Activated naive CD4-positive, alpha-beta T cell treated with Interleukin-2 at 50 U/mL for 16 hours (primary cell): ENCODE results near the gene NME4.
"Not testable (repeated sequence)": the region's sequence is repeated elsewhere in the genome, so short reads cannot be mapped to it uniquely, and the experiment has no call there.

Experiments used
- DNase-seq: peaks from one replicate; pipeline ENCODE4 v3.0.0-alpha.2; 2020

Gene NME4

DNA sequence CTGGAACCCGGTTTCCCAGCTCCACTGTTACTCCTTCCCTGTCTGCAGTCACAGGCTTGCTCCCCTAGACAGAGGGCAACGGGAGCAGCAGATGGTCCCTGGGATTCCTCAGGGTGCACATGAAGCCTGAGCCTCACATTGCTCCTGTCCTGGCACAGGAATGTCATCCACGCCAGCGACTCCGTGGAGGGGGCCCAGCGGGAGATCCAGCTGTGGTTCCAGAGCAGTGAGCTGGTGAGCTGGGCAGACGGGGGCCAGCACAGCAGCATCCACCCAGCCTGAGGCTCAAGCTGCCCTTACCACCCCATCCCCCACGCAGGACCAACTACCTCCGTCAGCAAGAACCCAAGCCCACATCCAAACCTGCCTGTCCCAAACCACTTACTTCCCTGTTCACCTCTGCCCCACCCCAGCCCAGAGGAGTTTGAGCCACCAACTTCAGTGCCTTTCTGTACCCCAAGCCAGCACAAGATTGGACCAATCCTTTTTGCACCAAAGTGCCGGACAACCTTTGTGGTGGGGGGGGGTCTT, 3.1 kb downstream of the NME4 start:
- no peak for DNase-seq

DNA sequence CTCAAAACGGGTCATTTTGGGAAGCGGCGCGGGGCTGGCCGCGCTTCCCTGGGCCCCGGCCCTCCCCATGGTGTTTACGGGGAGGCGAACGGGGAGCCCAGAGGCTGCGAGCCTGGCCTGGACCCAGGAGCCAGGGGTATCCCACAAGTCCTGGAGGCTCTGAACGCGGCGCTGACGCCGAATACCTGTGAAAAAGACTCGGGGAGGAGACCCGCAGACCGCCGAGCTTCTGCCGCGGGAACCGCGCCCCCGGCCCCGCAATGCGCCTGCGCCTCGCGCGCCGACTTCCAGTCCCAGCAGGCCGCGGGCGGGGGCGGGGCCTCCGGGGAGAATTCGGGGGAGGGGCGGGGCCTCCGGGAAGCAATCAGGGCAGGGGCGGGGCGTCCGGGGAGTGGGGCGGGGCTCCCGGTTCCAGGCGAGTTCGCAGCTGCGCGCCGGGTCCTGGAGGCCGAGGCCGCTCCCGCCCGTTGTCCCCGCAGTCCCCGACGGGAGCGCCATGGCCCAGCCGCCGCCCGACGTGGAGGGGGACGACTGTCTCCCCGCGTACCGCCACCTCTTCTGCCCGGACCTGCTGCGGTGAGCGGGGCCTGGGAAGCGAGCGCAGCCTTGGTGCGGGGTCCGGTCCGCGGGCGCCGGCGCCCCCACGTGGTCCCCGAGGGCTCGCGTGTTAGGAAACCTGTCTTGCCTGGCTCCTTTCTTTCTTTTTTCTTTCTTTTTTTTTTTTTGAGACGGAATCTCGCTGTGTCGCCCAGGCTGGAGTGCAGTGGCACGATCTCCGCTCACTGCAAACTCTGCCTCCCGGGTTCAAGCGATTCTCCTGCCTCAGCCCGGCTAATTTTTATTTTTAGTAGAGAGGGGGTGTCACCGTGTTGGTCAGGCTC, 4.7 kb downstream of the NME4 start, which contains the start of gene DECR2:
TSS of gene DECR2 (plus strand) at position 418 of the 881 bp plus-strand sequence. CDS start at position 497, 79 bp downstream.
- peak; percentile 97 for DNase-seq

DNA sequence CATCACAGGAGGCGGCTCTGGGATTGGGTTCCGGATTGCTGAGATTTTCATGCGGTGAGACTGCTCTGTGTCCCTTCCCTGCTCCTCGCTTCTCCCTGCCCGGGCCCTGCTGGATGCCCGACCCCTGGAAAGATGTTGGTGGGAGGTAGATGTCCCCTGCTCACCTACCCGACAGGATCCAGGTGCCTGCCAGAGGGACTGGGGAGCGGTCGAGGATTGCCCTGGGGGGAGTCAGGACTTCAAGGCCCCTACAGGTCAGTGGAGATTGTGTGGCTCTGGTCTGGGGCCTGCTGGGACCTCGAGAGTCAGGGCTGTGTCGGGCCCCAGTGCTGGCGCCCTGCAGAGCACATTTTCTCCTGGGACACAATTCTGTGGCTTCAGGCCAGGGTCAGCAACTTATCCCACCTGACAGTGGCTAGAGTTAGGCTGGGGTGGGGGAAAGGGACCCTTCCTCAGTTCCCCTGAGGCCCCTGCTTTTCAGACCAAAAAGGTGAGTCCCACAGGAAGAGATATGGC, 8.0 kb downstream of the NME4 start:
- no peak for DNase-seq

DNA sequence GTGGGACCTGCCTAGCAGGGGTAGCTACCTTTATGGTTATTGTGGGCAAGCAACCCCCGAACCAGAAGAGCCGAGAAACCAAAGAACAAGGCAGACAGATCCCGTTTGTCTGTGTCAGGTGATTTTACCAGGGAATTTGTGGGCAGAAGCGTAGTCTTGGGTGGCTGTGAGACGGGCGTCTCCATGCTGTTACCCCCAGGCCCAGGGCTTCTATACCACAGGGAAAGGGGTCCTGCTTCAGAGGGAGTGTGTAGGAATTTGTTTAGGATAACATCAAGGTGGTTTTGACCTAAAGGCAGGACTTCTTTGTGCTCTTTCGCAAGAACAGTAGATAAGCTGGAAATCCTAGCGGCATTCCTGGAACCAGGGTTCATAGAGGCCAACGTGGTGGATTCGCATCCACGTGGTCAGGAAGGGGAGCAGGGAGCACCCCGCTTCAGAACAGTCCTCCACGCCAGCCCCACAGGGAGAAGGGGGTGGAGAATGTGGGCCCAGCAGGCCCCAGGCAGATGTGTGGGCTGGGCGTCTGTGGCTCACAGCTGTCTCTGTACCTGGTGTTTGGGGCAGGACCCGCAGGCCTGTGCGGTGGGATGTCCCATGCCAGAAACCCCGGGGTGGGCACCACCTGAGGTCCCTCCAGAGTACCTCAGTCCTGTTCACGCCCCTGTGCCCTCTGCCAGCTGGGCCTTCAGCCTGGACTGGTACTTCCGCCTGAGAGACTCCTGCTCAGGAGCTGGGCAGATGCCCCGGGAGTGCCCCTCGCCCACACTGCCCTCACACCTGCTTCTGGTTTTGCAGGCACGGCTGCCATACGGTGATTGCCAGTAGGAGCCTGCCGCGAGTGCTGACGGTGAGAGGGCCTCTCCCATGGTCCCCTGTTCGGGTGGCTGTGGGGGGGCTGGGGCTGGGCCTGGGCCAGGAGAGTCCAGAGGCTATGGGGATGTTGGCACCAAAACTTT, 8.8 kb downstream of the NME4 start:
- no peak for DNase-seq

DNA sequence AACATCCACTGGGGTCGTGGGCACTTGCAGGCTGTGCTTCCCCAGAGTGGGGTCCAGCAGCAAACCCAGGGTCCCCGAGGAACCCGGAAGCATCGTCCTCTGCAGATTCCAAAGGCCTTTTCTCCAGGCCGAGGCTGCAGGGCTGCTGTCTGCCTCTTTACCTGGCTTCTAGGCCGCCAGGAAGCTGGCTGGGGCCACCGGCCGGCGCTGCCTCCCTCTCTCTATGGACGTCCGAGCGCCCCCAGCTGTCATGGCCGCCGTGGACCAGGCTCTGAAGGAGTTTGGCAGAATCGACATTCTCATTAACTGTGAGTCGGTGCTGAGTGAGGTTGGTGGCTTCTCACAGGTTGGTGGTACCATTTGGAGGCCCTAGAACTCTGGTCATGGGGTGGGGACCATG, 10.3 kb downstream of the NME4 start:
- DNase-seq: no peak

DNA sequence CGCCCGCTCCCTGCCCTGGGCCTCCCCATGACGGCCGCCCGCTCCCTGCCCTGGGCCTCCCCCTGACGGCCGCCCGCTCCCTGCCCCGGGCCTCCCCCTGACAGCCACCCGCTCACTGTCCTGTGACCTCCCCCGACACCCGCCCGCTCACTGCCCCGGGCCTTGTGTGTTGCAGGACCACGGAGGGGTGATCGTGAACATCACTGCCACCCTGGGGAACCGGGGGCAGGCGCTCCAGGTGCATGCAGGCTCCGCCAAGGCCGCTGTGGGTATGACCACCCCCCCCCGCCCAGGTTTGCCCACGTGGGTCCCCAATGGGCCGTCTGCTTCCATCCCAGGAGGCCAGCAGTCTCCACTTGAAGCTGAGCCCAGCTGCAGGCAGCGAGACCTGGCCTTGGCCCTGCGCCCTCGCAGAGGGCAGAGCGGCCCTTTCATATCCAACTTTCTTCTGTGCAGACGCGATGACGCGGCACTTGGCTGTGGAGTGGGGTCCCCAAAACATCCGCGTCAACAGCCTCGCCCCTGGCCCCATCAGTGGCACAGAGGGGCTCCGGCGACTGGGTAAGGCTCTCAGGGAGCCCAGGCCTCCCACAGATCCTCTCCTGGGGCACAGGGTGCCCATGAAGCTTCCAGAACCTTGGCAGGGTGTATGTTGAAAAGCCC, 13.6 kb downstream of the NME4 start:
- no peak for DNase-seq

DNA sequence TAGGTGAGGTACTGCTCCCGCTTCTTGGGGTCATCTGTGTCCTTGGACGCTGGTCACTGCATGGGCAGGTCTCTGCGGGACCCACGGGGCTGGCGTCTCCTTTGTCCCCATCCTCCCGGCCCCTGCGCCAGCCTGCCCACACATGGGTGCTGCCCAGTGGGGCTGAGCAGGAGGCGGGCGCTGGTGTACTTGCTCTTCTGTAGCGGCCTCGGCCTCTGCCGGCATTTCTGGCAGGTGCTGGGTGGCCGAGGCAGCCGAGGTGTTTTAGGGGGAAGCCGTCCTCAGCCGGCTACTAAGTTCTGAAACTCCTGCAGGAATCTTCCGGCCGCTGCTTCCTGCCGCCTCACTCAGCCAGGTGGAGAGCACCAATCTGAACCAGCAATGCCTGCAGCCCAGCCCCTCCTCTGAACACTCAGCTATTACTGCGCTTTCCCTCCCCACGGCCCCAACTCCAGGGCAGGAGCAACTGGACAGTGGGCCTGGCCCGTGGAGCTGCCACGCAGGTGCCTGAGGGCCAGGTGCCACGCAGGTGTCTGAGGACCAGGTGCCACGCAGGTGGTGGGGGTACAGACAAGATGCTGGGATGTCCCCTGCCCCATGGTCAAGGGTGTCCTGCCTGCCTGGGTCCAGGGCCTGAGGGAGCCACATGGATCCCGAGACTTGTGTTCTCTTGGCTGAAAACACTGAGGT, 14.7 kb downstream of the NME4 start:
- no peak for DNase-seq

DNA sequence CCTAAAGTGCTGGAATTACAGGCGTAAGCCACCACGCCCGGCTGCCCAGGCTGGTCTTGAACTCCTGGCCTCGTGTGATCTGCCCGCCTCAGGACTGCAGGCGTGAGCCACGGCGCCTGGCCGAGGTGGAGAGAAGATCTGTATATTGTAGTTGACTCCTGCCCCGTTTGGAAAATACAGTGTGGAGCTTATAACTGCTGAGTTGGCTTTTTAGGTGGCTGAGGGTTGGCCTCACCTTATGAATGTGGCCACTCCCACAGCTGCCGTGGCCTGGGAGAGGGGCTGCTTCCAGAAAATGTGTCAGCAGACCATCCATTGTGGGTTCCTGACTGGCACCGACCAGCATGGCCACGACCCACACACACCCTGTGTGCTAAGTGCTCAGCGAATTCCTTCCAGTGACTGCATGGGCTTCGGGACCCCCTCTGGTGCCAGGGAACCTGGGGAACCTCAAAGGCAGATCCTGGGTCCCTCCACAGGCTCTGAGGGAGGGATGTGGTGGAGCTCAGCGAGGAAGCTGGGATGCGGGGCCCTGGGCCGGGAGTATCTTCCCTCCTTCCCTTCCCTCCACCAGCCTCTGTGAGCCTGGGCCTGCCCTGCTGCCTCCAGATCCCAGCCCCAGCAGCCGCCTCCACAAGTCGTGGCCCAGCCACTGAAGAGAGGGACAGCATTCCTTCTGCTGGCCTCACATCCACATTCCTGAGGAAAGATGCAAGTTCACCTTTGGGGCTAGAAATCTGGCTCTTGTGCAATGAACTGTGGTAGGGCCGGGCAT, 17.6 kb downstream of the NME4 start:
- DNase-seq: no peak

DNA sequence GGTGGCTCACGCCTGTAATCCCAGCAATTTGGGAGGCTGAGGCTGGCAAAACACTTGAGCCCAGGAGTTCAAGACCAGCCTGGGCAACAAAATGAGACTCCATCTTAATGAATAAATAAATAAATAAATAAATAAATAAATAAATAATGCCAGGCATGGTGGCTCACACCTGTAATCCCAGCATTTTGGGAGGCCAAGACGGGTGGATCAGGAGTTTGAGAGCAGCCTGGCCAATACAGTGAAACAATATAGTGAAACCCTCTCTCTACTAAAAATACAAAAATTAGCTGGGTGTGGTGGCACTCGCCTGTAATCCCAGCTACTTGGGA, 18.1 kb downstream of the NME4 start:
- not testable (repeated sequence) for DNase-seq

DNA sequence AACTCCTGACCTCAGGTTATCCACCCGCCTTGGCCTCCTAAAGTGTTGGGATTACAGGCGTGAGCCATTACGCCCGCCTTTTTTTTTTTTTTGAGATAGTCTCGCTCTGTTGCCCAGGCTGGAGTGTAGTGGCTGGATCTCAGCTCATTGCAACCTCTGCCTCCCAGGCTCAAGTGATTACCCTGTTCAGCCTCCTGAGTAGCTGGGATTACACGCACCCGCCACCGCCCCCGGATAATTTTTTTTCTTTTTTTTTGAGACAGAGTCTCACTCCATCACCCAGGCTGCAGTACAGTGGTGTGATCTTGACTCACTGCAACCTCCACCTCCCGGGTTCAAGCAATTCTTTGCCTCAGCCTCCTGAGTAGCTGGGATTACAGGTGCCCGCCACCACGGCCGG, 25.2 kb downstream of the NME4 start:
- not testable (repeated sequence) for DNase-seq

DNA sequence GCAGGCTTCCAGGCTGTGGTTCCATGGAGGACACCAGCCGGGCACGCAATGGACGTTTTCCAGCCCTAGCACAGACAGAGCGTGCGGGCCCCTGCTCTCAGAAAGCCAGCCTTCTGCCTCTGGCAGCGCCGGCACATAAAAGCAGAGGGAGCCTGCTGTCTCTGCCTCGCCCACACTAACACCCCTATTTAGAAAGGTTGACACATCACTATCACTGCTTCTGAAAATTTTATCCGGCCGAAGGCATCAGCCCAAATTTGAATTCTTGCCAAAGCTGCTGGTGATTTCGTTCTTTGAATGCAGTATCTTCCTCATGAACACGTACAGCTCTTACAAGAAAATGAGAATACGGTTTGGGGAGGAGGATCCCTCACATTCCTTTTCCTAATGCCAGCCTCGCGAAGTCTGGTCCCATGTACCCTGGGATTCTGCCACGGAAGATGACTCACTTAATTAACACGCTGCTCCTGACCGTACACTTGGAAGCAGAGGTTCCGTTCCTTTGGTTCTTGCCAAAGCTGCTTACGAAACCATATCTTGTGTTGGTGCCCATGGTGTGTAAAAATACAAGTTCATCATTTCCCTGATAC, 27.1 kb downstream of the NME4 start:
- no peak for DNase-seq

DNA sequence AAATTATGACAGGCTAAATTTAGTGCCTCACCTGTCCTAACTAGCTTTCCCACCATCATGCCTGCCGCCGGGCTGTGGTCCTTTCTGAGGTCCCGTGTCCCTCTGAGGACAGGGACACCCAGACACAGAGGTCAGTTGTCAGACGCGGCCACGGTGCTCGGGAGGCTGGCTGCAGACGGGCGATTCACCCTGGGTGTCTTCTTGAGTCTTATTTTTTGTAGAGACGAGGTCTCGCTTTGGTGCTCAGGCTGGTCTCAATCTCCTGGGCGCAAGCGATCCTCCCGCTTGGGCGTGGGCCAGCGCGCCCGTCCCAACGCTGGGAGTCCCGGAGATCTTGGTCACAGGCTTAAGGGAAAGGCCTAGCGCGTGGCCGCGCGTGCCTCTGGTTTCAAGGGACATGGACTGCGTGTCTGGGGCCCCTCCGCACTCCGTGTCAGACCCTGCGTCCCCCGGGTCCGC, 27.7 kb downstream of the NME4 start:
- DNase-seq: no peak

DNA sequence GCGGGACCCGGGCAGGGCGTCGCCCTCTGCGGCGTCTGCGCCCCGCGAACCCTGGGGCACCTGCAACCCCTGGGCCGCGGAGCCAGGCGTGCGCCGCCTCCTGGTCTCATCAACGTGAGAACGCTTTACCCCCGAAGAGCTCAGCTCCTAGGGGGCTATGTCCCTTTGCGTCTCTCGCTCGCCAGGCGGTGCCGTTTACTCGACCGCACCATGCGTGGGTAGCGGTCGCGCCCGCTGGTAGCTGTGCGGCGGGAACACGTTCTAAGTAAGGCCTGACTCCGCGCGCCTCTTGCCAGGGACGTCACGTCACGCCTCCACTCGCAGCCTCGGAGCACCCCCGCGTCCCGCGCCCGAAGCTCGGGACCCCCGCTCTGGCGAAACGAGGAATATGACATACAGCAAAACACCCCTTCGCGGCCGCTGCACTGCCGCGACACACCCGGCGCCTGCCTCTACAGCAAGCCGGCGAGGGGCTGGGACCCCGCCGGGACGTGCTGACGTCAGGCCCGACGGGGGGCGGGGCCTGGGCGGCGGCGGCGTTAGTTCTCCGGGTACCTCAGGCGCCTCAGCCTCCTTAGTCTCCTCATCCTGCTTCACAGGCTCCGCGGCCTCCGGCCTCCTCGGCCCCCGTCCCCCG, 28.2 kb downstream of the NME4 start, which contains the start of gene RAB11FIP3:
TSS of gene RAB11FIP3 (plus strand) at position 568 of the 637 bp plus-strand sequence. CDS start 358 bp downstream, outside the sequence.
- DNase-seq: peak; percentile 86

DNA sequence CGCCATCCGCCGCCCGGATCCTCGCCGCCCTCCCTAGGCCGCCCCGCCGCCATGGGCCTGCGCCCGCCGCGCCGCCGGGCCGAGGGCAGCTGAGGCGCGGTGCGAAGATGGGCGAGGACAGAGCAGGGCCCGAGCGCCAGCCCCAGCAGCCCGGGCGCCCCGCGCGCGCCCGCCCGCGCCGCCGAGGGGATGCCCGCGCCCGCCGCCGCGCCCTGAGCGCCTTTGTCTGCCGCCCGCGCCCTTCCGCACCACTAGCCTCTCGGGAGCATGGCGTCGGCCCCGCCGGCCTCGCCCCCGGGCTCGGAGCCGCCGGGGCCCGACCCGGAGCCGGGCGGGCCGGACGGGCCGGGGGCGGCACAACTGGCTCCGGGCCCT, 28.7 kb downstream of the NME4 start:
- DNase-seq: peak; percentile 46

DNA sequence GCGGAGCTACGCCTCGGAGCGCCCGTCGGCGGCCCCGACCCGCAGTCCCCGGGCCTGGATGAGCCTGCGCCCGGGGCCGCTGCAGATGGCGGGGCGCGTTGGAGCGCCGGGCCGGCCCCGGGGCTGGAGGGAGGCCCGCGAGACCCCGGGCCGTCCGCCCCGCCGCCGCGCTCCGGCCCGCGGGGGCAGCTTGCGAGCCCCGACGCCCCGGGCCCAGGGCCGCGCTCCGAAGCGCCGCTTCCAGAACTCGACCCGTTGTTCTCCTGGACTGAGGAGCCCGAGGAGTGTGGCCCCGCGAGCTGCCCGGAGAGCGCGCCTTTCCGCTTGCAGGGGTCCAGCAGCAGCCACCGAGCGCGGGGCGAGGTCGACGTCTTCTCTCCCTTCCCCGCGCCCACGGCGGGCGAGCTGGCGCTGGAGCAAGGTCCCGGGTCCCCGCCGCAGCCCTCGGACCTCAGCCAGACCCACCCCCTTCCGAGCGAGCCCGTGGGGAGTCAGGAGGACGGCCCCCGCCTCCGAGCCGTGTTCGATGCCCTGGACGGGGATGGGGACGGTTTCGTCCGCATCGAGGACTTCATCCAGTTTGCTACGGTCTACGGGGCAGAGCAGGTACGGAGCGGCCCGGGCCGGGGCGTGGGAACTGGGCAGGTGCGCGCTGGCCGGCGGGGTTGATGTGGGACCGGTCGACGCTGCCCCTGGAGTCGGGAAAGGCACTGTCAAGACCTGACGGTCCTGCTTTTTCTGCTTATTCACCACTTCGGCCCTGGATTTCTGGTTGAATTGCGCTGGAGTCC, 29.3 kb downstream of the NME4 start:
- DNase-seq: no peak

DNA sequence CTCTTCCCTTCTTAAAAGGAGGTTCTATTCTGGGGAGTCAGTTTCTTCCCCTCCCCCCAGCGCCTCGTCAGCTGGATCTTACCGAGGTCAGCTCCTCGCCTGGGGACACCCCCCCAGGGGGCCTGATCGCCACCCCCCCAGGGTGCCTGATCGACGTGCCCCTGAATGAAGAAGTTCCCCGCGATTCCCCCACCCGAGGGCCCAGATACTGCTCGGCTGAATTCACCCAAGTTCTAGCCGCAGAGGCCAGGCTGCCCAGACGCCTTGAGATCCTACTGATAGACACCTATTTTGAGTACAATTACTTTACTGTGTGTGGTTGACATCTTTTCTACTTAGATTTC, 29.9 kb downstream of the NME4 start:
- no peak for DNase-seq

DNA sequence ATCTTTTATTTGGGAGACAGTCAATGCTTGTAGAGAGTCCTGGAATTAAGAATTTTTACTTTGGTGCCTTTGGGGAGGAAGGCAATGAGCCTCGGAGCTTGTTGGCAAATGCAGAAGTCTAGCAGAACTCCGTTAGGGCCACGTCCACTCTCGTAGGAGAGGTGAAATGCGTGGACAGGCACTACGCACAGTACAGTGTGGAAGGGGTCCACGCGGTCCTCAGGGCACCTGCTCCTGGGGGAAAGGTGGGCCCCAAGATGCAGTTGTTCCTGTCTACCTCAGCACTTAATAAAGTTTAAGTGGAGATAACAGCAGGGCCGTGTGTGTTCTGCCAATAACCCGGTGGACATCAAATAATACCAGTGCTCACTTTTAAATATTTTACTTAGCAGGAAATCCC, 30.3 kb downstream of the NME4 start:
- no peak for DNase-seq

DNA sequence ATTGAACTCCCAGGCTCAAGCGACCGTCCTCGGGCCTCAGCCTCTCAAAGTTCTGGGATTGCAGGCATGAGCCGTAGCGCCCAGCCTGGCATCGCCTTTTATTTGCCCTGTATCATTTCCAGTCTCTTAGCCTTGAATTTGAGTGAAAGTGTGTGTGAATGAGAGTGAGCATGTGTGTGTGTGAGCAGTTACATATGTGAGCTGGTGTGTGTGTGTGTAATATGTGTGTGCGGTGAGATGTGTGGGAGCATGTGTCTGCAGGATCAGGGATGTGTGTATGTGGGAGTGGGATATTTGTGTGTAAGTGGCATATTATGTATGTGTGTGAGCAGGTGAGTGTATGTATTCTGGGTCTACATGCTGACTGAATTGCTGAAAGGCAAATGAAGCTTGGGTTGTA, 33.9 kb downstream of the NME4 start:
- DNase-seq: no peak

DNA sequence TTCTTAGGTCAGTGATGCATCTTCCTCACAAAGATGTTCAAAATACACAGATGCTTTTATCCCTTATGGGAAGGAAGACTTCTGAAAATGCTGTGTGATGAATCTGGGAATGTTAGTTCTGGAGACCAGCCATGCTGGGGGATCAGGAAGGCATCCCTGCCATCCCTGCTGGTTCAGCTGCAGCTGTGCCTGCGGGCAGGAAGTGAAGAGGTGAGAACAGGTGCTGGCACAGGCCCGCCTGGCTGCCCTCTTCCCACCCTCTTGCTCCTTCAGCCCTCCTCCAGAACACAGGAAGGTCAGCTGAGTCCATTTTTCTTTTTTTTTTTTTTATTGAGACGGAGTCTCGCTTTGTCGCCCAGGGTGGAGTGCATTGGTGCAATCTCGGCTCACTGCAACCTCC, 43.6 kb downstream of the NME4 start:
- DNase-seq: no peak
